K562 (cell line): ENCODE measurements around the gene SPATA32. TPM values are rescaled to one million over a fixed set of nuclear protein-coding genes. Genes with fewer than 3 reads are reported as not detected.

Experiments
- ADNP ChIP-seq: fragments of 200-800 bp; sonication (Bioruptor generic); IDR thresholded peaks from 2 replicates; pipeline ENCODE4 v1.6.1; 2016; ENCODE audit warnings: missing genetic modification characterization, missing compliant biosample characterization
- EP300 ChIP-seq: IDR thresholded peaks from 2 replicates; pipeline ENCODE4 v1.6.1; 2012; ENCODE audit warnings: low read length, improper control_type of control experiment
- GTF2F1 ChIP-seq: IDR thresholded peaks from 2 replicates; pipeline ENCODE4 v1.6.1; 2011; ENCODE audit warnings: low read depth, low read length, improper control_type of control experiment
- MAFG ChIP-seq: fragments of 450-650 bp; conservative IDR thresholded peaks from 2 replicates; pipeline ENCODE4 v1.6.1; 2016; ENCODE audit warnings: missing genetic modification characterization, missing compliant biosample characterization
- SIRT6 ChIP-seq: IDR thresholded peaks from one replicate; pipeline ENCODE4 v1.6.1; 2012; ENCODE audit warnings: low read depth, mild to moderate bottlenecking, control low read depth, inconsistent platforms, low read length, moderate library complexity
- STAG1 ChIP-seq: sonication (generic); formaldehyde crosslinking; IDR thresholded peaks from 2 replicates; pipeline ENCODE4 v1.5.0; 2020; ENCODE audit warnings: missing genetic modification reagents, borderline replicate concordance
- TCF7L2 ChIP-seq: fragments of 150-350 bp; IDR thresholded peaks from 2 replicates; pipeline ENCODE4 v1.6.1; 2016; ENCODE audit warnings: low read depth, mild to moderate bottlenecking, low read length, moderate library complexity
- TOE1 ChIP-seq, 2 experiments: fragments of 450-650 bp in 1 of 2; sonication (generic) in 1 of 2; formaldehyde crosslinking in 1 of 2; IDR thresholded peaks; 2 replicates each; pipeline versions ENCODE4 v1.7.1 to v1.8.0; 2016 to 2022; ENCODE audit warnings: borderline replicate concordance in 2 of 2, mild to moderate bottlenecking in 2 of 2, antibody characterized with exemption in 1 of 2, inconsistent platforms in 1 of 2, low read depth in 1 of 2, missing genetic modification reagents in 1 of 2, moderate library complexity in 1 of 2
- ZNF140 ChIP-seq: fragments of 250-450 bp; sonication (Bioruptor Pico); IDR thresholded peaks from 2 replicates; pipeline ENCODE4 v1.8.0; 2021; ENCODE audit warnings: moderate library complexity, mild to moderate bottlenecking, inconsistent platforms
- ZNF212 ChIP-seq: fragments of 450-650 bp; formaldehyde crosslinking; IDR thresholded peaks from 2 replicates; pipeline ENCODE4 v1.4.0; 2020; ENCODE audit warnings: mild to moderate bottlenecking
- polyA plus RNA-seq, 8 experiments: library from polyadenylated mRNA; depleted of rRNA in 4 of 8; stranded (reverse) in 5 of 8; unstranded in 3 of 8; fragments of >200 nt; fragmentation: Nextera tagmentation in 2 of 8; fragmentation: Illumina TruSeq in 1 of 8; extraction: Ambion mirVana in 2 of 8; extraction: Trizol in 1 of 8; gene quantifications; 2 replicates each; pipeline versions ENCODE4 v1.2.1 to v1.2.3, GENCODE V29; 2011 to 2014; ENCODE audit warnings: inconsistent platforms in 1 of 8, missing spikeins in 1 of 8
- total RNA-seq, 7 experiments: library from RNA; depleted of rRNA in 6 of 7; stranded (reverse); fragments of >200 nt in 6 of 7; fragmentation: Illumina TruSeq in 2 of 7; extraction: Trizol in 2 of 7; gene quantifications; 2 replicates each; pipeline versions ENCODE4 v1.2.1 to v1.2.3, GENCODE V29; 2011 to 2021; ENCODE audit warnings: low replicate concordance in 1 of 7
- TF ChIP-seq, protein P1 (sequence below): sonication (generic); formaldehyde crosslinking; IDR thresholded peaks from 2 replicates; pipeline ENCODE4 v1.8.0; 2023; ENCODE audit warnings: missing genetic modification reagents, mild to moderate bottlenecking, borderline replicate concordance
- TF ChIP-seq, protein P2 (sequence below): fragments of 450-650 bp; IDR thresholded peaks from 2 replicates; pipeline ENCODE4 v1.7.1; 2018; ENCODE audit warnings: mild to moderate bottlenecking, low read depth; ENCODE audit not compliant: partially characterized antibody
- TF ChIP-seq, protein P3 (sequence below): fragments of 250-450 bp; sonication (Bioruptor Pico); IDR thresholded peaks from 2 replicates; pipeline ENCODE4 v1.5.0; 2021
- TF ChIP-seq, protein P4 (sequence below): fragments of 450-650 bp; IDR thresholded peaks from 2 replicates; pipeline ENCODE4 v1.6.1; 2016; ENCODE audit warnings: low read depth, mild to moderate bottlenecking, moderate library complexity
- TF ChIP-seq, protein P5 (sequence below): fragments of 250-450 bp; sonication (Bioruptor Pico); IDR thresholded peaks from 2 replicates; pipeline ENCODE4 v1.4.0; 2020; ENCODE audit warnings: mild to moderate bottlenecking, moderate library complexity

SPATA32 gene
- total and polyA plus RNA-seq, 9 of the 15 experiments (the other 6 are each of a cell fraction or from before 2014, with no cell fraction given), result 0.03 to 0.06 TPM; not detected in 7

DNA sequence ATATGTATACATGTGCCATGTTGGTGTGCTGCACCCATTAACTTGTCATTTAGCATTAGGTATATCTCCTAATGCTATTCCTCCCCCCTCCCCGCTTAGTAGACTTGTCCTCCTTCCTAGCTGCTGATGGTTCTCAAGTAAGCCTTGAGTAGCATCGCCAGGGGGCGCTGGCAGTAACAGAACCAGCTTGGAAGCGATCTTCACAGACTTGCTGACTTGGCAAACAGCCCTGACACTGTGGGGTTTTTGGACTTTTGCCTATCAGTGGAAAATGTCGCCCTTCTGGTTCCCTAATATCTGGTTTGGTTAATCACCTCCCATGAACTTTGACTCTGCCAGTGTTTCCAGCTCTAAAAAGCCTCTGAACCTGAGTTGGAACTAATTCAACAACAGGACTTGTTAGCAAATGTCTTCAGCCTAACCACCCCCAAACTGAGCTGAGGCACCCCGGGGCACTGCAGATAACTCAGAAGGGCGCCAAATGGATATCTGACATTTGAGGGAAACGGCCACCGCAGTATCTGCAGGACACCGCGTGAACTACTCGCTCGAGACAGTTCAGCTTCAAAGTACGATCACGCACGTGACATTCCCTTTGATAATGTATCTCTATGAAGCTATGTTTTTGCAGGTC is 15.4 kb upstream of the SPATA32 start (continued):
- TF ChIP-seq, protein P1, sequence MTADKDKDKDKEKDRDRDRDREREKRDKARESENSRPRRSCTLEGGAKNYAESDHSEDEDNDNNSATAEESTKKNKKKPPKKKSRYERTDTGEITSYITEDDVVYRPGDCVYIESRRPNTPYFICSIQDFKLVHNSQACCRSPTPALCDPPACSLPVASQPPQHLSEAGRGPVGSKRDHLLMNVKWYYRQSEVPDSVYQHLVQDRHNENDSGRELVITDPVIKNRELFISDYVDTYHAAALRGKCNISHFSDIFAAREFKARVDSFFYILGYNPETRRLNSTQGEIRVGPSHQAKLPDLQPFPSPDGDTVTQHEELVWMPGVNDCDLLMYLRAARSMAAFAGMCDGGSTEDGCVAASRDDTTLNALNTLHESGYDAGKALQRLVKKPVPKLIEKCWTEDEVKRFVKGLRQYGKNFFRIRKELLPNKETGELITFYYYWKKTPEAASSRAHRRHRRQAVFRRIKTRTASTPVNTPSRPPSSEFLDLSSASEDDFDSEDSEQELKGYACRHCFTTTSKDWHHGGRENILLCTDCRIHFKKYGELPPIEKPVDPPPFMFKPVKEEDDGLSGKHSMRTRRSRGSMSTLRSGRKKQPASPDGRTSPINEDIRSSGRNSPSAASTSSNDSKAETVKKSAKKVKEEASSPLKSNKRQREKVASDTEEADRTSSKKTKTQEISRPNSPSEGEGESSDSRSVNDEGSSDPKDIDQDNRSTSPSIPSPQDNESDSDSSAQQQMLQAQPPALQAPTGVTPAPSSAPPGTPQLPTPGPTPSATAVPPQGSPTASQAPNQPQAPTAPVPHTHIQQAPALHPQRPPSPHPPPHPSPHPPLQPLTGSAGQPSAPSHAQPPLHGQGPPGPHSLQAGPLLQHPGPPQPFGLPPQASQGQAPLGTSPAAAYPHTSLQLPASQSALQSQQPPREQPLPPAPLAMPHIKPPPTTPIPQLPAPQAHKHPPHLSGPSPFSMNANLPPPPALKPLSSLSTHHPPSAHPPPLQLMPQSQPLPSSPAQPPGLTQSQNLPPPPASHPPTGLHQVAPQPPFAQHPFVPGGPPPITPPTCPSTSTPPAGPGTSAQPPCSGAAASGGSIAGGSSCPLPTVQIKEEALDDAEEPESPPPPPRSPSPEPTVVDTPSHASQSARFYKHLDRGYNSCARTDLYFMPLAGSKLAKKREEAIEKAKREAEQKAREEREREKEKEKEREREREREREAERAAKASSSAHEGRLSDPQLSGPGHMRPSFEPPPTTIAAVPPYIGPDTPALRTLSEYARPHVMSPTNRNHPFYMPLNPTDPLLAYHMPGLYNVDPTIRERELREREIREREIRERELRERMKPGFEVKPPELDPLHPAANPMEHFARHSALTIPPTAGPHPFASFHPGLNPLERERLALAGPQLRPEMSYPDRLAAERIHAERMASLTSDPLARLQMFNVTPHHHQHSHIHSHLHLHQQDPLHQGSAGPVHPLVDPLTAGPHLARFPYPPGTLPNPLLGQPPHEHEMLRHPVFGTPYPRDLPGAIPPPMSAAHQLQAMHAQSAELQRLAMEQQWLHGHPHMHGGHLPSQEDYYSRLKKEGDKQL (CRISPR knock-in tag), result no peak
- TF ChIP-seq, protein P2, sequence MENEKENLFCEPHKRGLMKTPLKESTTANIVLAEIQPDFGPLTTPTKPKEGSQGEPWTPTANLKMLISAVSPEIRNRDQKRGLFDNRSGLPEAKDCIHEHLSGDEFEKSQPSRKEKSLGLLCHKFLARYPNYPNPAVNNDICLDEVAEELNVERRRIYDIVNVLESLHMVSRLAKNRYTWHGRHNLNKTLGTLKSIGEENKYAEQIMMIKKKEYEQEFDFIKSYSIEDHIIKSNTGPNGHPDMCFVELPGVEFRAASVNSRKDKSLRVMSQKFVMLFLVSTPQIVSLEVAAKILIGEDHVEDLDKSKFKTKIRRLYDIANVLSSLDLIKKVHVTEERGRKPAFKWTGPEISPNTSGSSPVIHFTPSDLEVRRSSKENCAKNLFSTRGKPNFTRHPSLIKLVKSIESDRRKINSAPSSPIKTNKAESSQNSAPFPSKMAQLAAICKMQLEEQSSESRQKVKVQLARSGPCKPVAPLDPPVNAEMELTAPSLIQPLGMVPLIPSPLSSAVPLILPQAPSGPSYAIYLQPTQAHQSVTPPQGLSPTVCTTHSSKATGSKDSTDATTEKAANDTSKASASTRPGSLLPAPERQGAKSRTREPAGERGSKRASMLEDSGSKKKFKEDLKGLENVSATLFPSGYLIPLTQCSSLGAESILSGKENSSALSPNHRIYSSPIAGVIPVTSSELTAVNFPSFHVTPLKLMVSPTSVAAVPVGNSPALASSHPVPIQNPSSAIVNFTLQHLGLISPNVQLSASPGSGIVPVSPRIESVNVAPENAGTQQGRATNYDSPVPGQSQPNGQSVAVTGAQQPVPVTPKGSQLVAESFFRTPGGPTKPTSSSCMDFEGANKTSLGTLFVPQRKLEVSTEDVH, result peak; percentile 44
- TF ChIP-seq, protein P3, sequence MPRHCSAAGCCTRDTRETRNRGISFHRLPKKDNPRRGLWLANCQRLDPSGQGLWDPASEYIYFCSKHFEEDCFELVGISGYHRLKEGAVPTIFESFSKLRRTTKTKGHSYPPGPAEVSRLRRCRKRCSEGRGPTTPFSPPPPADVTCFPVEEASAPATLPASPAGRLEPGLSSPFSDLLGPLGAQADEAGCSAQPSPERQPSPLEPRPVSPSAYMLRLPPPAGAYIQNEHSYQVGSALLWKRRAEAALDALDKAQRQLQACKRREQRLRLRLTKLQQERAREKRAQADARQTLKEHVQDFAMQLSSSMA (CRISPR knock-in tag), result no peak
- TF ChIP-seq TCF7L2, result no peak
- no peak for TF ChIP-seq ADNP
- TF ChIP-seq MAFG (tag), result peak; percentile 99
- TF ChIP-seq TOE1 (IDR thresholded peaks at IDR 0.05; ENCODE audit: borderline replicate concordance), result no peak; the same call in 1 of the 2 replicates
- TF ChIP-seq TOE1 (CRISPR knock-in tag; IDR thresholded peaks at IDR 0.05; ENCODE audit: borderline replicate concordance, low read depth), result no peak
- TF ChIP-seq ZNF212 (CRISPR knock-in tag), result no peak
- TF ChIP-seq STAG1 (CRISPR knock-in tag), result peak; percentile 81; the same call in 1 of the 2 replicates
- TF ChIP-seq ZNF140 (CRISPR knock-in tag), result no peak
- no peak for TF ChIP-seq SIRT6
- TF ChIP-seq, protein P4, sequence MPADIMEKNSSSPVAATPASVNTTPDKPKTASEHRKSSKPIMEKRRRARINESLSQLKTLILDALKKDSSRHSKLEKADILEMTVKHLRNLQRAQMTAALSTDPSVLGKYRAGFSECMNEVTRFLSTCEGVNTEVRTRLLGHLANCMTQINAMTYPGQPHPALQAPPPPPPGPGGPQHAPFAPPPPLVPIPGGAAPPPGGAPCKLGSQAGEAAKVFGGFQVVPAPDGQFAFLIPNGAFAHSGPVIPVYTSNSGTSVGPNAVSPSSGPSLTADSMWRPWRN, result no peak
- TF ChIP-seq GTF2F1, result no peak
- TF ChIP-seq, protein P5, sequence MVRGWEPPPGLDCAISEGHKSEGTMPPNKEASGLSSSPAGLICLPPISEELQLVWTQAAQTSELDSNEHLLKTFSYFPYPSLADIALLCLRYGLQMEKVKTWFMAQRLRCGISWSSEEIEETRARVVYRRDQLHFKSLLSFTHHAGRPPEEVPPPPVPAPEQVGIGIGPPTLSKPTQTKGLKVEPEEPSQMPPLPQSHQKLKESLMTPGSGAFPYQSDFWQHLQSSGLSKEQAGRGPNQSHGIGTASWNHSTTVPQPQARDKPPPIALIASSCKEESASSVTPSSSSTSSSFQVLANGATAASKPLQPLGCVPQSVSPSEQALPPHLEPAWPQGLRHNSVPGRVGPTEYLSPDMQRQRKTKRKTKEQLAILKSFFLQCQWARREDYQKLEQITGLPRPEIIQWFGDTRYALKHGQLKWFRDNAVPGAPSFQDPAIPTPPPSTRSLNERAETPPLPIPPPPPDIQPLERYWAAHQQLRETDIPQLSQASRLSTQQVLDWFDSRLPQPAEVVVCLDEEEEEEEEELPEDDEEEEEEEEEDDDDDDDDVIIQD (CRISPR knock-in tag), result no peak
- TF ChIP-seq EP300, result 0 out of 2 replicates have a peak, but pooled peaks have one; percentile 11
